HCT116 (cell line): Measurements from ENCODE around the gene NAB2. TPM values are rescaled to one million over a fixed set of nuclear protein-coding genes. Genes with fewer than 3 reads are reported as not detected.

Source experiments
- ATAC-seq: fragments of 200-7000 bp; cut with Tn5 transposase; 2 replicates; pipeline ENCODE4 v1.9.1; 2020; ENCODE audit warnings: mild to moderate bottlenecking, moderate library complexity
- BruUV-seq: library from RNA; stranded (reverse); fragments of 400-500 nt; replicated peaks from 2 replicates; lab custom pipeline; 2021; lab: Mats Ljungman, UMichigan
- CTCF ChIA-PET: fragments of 300-600 bp; sonication (Branson Sonifier 250); formaldehyde crosslinking; loops from one replicate; lab custom pipeline; 2021; ENCODE audit warnings: antibody characterized with exemption; lab: Charles Lee
- POLR2A ChIA-PET: fragments of 300-600, 350-600 bp; sonication (Branson Sonifier 250); formaldehyde crosslinking; loops from one replicate; lab custom pipeline; 2021; ENCODE audit warnings: antibody characterized with exemption; lab: Charles Lee
- RAD21 ChIA-PET, 2 experiments: fragments of 300-600 bp; sonication (Branson Sonifier 250); formaldehyde crosslinking; loops; one replicate each; lab custom pipeline; 2023; ENCODE audit warnings: low total read pairs in 2 of 2; ENCODE audit not compliant: uncharacterized antibody in 2 of 2, unreplicated experiment in 2 of 2, low non-redundant PET in 1 of 2; lab: Charles Lee
- DNase-seq: peaks from one replicate; pipeline ENCODE4 v3.0.0-alpha.2; 2010; ENCODE audit warnings: low read depth, low spot score
- H2AFZ ChIP-seq: fragments of 200-600 bp; shearing (Covaris generic), sonication (generic); 2 replicates; pipeline ENCODE4 v1.6.1; 2017; ENCODE audit warnings: low read depth, mixed run types, mixed read lengths, antibody characterized with exemption, low read length; ENCODE audit not compliant: poor library complexity, severe bottlenecking
- H3K27ac ChIP-seq: 2 replicates; pipeline ENCODE4 v1.5.1; 2012; ENCODE audit warnings: low read depth, low read length
- H3K27me3 ChIP-seq: fragments of 200-600 bp; sonication (generic); 2 replicates; pipeline ENCODE4 v1.6.1; 2016; ENCODE audit warnings: mixed run types, low read length, mixed read lengths; ENCODE audit not compliant: insufficient read depth
- H3K36me3 ChIP-seq, 2 experiments: fragments of 200-500 bp in 1 of 2; fragments of 200-600 bp in 1 of 2; sonication (Bioruptor generic) in 1 of 2; sonication (generic) in 1 of 2; 2 replicates each; pipeline versions ENCODE4 v1.5.1 to v1.6.1; 2014 to 2016; ENCODE audit warnings: low read length in 2 of 2, inconsistent platforms in 1 of 2, mixed read lengths in 1 of 2, mixed run types in 1 of 2; ENCODE audit not compliant: insufficient read depth in 2 of 2, control insufficient read depth in 1 of 2
- H3K4me1 ChIP-seq, 2 experiments: fragments of 200-600 bp in 1 of 2; sonication (generic) in 1 of 2; 2 replicates each; pipeline versions ENCODE4 v1.5.1 to v1.6.1; 2012 to 2017; ENCODE audit warnings: low read length in 2 of 2, inconsistent platforms in 1 of 2, mild to moderate bottlenecking in 1 of 2, mixed read lengths in 1 of 2, mixed run types in 1 of 2, moderate library complexity in 1 of 2; ENCODE audit not compliant: insufficient read depth in 2 of 2, control insufficient read depth in 1 of 2
- H3K4me2 ChIP-seq: fragments of 200-600 bp; sonication (generic); 2 replicates; pipeline ENCODE4 v1.6.1; 2017; ENCODE audit warnings: mixed run types, low read length, mixed read lengths
- H3K4me3 ChIP-seq, 2 experiments: fragments of 200-600 bp in 1 of 2; sonication (generic) in 1 of 2; replicated peaks in 1 of 2; 2 replicates each; pipeline ENCODE4 v1.5.1; 2011 to 2016; ENCODE audit warnings: low read length in 2 of 2, control low read depth in 1 of 2, low read depth in 1 of 2, mild to moderate bottlenecking in 1 of 2, mixed read lengths in 1 of 2, mixed run types in 1 of 2
- H3K79me2 ChIP-seq: fragments of 200-600 bp; sonication (generic); 2 replicates; pipeline ENCODE4 v1.6.1; 2017; ENCODE audit warnings: mild to moderate bottlenecking, mixed run types, low read length, moderate library complexity, mixed read lengths; ENCODE audit not compliant: insufficient read depth
- H3K9ac ChIP-seq: fragments of 200-600 bp; sonication (generic); 2 replicates; pipeline ENCODE4 v1.6.1; 2016; ENCODE audit warnings: low read length, mixed read lengths
- H3K9me2 ChIP-seq: fragments of 200-600 bp; sonication (generic), shearing (Covaris generic); 2 replicates; pipeline ENCODE4 v1.6.1; 2017; ENCODE audit warnings: mixed run types, mild to moderate bottlenecking, moderate library complexity; ENCODE audit not compliant: insufficient read depth
- H3K9me3 ChIP-seq, 2 experiments: fragments of 200-500 bp in 1 of 2; fragments of 200-600 bp in 1 of 2; sonication (Bioruptor generic) in 1 of 2; sonication (generic) in 1 of 2; 2 replicates each; pipeline ENCODE4 v1.6.1; 2014 to 2017; ENCODE audit warnings: low read length in 2 of 2, mixed read lengths in 2 of 2, inconsistent platforms in 1 of 2, low read depth in 1 of 2, mild to moderate bottlenecking in 1 of 2, mixed run types in 1 of 2, moderate library complexity in 1 of 2; ENCODE audit not compliant: control insufficient read depth in 1 of 2, insufficient read depth in 1 of 2
- H4K20me1 ChIP-seq: fragments of 200-600 bp; sonication (generic), shearing (Covaris generic); 2 replicates; pipeline ENCODE4 v1.6.1; 2017; ENCODE audit warnings: mixed run types, mild to moderate bottlenecking, moderate library complexity; ENCODE audit not compliant: insufficient read depth
- ATF3 ChIP-seq: IDR thresholded peaks from 2 replicates; pipeline ENCODE4 v1.6.1; 2012
- CBX3 ChIP-seq: IDR thresholded peaks from 2 replicates; pipeline ENCODE4 v1.6.1; 2012; ENCODE audit warnings: low read depth
- CEBPB ChIP-seq: IDR thresholded peaks from 2 replicates; pipeline ENCODE4 v1.6.1; 2012; ENCODE audit warnings: low read depth
- CTCF ChIP-seq, 3 experiments: fragments of 200-600 bp in 1 of 3; sonication (generic) in 1 of 3; IDR thresholded peaks in 2 of 3; conservative IDR thresholded peaks in 1 of 3; 2 replicates each; pipeline ENCODE4 v1.5.1; 2012 to 2017; ENCODE audit warnings: low read depth in 2 of 3, low read length in 2 of 3, antibody characterized with exemption in 1 of 3, borderline replicate concordance in 1 of 3, control low read depth in 1 of 3, mild to moderate bottlenecking in 1 of 3, mixed read lengths in 1 of 3, mixed run types in 1 of 3, moderate library complexity in 1 of 3; ENCODE audit not compliant: insufficient read depth in 1 of 3
- EGR1 ChIP-seq: IDR thresholded peaks from 2 replicates; pipeline ENCODE4 v1.6.1; 2012; ENCODE audit warnings: low read depth
- POLR2AphosphoS5 ChIP-seq: IDR thresholded peaks from 2 replicates; pipeline ENCODE4 v1.6.1; 2011; ENCODE audit warnings: mild to moderate bottlenecking, low read depth, low read length, moderate library complexity
- RAD21 ChIP-seq: IDR thresholded peaks from 2 replicates; pipeline ENCODE4 v1.6.1; 2012; ENCODE audit warnings: low read depth, mild to moderate bottlenecking
- REST ChIP-seq: IDR thresholded peaks from 2 replicates; pipeline ENCODE4 v1.6.1; 2012; ENCODE audit warnings: low read depth
- SIN3A ChIP-seq: IDR thresholded peaks from 2 replicates; pipeline ENCODE4 v1.6.1; 2012; ENCODE audit warnings: low read depth
- SRF ChIP-seq: IDR thresholded peaks from 2 replicates; pipeline ENCODE4 v1.6.1; 2012; ENCODE audit warnings: low read depth
- TCF7L2 ChIP-seq: IDR thresholded peaks from 2 replicates; pipeline ENCODE4 v1.7.0; 2011; ENCODE audit warnings: borderline replicate concordance, inconsistent platforms; ENCODE audit not compliant: insufficient read depth, insufficient read length; ENCODE audit errors: extremely low read depth
- YY1 ChIP-seq: IDR thresholded peaks from 2 replicates; pipeline ENCODE4 v1.6.1; 2011; ENCODE audit warnings: low read length, low read depth, moderate library complexity, mild to moderate bottlenecking; ENCODE audit not compliant: insufficient replicate concordance; ENCODE audit errors: extremely low read depth
- ZFX ChIP-seq: fragments of 450-650 bp; IDR thresholded peaks from 2 replicates; pipeline ENCODE4 v1.6.1; 2017
- ZNF274 ChIP-seq: fragments of 200-500 bp; sonication (Bioruptor generic); IDR thresholded peaks from 2 replicates; pipeline ENCODE4 v1.6.1; 2014; ENCODE audit warnings: mild to moderate bottlenecking, low read depth, low read length, inconsistent platforms
- intact Hi-C: fragments of 100-400 bp; cut with micrococcal nuclease; formaldehyde crosslinking; loops from 2 replicates; pipeline ENCODE4 v1.10.0; 2022
- total RNA-seq: library from RNA; stranded (reverse); gene quantifications from one replicate; pipeline ENCODE4 v1.2.1, GENCODE V29; 2021; ENCODE audit not compliant: unreplicated experiment

NAB2 gene
- total RNA-seq, 1 experiment from 2014 or later, result 77.1 TPM

GRCh38 chr12:57069523-57069922 lies 19.4 kb upstream of the NAB2 start:
- ChIA-PET POLR2A (interaction anchor here (0.6 to 4.4 kb wide), 6 partner anchors 9 to 59 kb away, joined by 3 to 55 read pairs (median 3); partner anchors contain the start of genes LRP1 and STAT6), RAD21 (interaction anchor here (0.9 to 4.0 kb wide), 8 partner anchors 10 to 114 kb away, joined by 3 to 60 read pairs (median 5); partner anchors contain the start of genes STAT6 (in 2 of the 2), LRP1 (in 1 of the 2) and NEMP1 (in 1 of the 2)), CTCF (interaction anchor here (0.6 to 4.2 kb wide), 23 partner anchors 9 to 389 kb away, joined by 3 to 181 read pairs (median 3); partner anchors contain the start of genes LRP1, NAB2, NEMP1 and STAT6)
- H3K9ac ChIP-seq, result no peak overlapping the region
- ATAC-seq, result peak; percentile 97
- H3K36me3 ChIP-seq, result peaks cover 11 to 29% of the 10 kb centered on the region in 2 experiments; a peak in 3 of 4 replicates
- peak; percentile 72 for DNase-seq
- no peak overlapping the region for H2AFZ ChIP-seq
- no peak overlapping the region for H3K4me2 ChIP-seq
- intact Hi-C loops, result loop anchor here (1.0 to 10.0 kb wide), 4 partner anchors 24 to 225 kb away; no protein-coding TSS in a partner anchor
- no TSS peak for BruUV-seq
- no peak overlapping the region for H3K27ac ChIP-seq
- peaks cover 18% of the 10 kb centered on the region for H3K79me2 ChIP-seq
- no peaks in the 10 kb centered on the region for H3K9me3 ChIP-seq
- H3K9me2 ChIP-seq, result no peaks in the 10 kb centered on the region
- TF ChIP-seq POLR2AphosphoS5 (no peak), RAD21 (peak; percentile 96), CTCF (IDR thresholded peaks at IDR 0.05 in 2 of 3, conservative IDR thresholded peaks at IDR 0.05 in 1 of 3; ENCODE audit: borderline replicate concordance in 1 of 3, insufficient read depth in 1 of 3, low read depth in 2 of 3, low read length in 2 of 3) (peak; percentile 85 to 87 (median 86))
- H3K4me3 ChIP-seq, result no peak overlapping the region
- no peaks in the 10 kb centered on the region for H3K27me3 ChIP-seq
- 0 out of 4 replicates have a peak, but pooled peaks cover 0 to 3% of the 10 kb centered on the region in 2 experiments for H3K4me1 ChIP-seq
- no peaks in the 10 kb centered on the region; the same call in none of the 2 replicates for H4K20me1 ChIP-seq

GRCh38 chr12:57072661-57073060 lies 16.3 kb upstream of the NAB2 start:
- POLR2A ChIA-PET, result no interaction called here
- TF ChIP-seq SIN3A, result no peak
- no peak for TF ChIP-seq EGR1
- no peak for TF ChIP-seq YY1
- TF ChIP-seq CEBPB, result no peak
- TF ChIP-seq ATF3, result no peak
- TF ChIP-seq TCF7L2, result no peak
- no peak for TF ChIP-seq SRF
- TF ChIP-seq CBX3, result no peak
- no peak for TF ChIP-seq ZFX
- TF ChIP-seq ZNF274, result no peak
- no peak for TF ChIP-seq REST

More at GRCh38 chr12:57072661-57073060, 16.3 kb upstream of the NAB2 start:
- no peak overlapping the region for H2AFZ ChIP-seq
- RAD21 ChIA-PET, result no interaction called here
- no peak overlapping the region for H3K4me2 ChIP-seq
- H3K27me3 ChIP-seq, result no peaks in the 10 kb centered on the region
- H3K9me2 ChIP-seq, result no peaks in the 10 kb centered on the region
- intact Hi-C loops, result no loop called here
- H3K4me3 ChIP-seq, result no peak overlapping the region
- no peak overlapping the region for H3K9ac ChIP-seq
- no TSS peak for BruUV-seq
- H3K9me3 ChIP-seq, result no peaks in the 10 kb centered on the region
- CTCF ChIA-PET, result interaction anchor here (2.7 kb wide), 1 partner anchor 39 kb away, joined by 17 read pairs; the partner anchor contains the start of gene STAT6
- peaks cover 11 to 25% of the 10 kb centered on the region in 2 experiments; a peak in 3 of 4 replicates for H3K36me3 ChIP-seq
- DNase-seq (no peak), ATAC-seq (no peak)
- peaks cover 37% of the 10 kb centered on the region for H3K79me2 ChIP-seq
- H4K20me1 ChIP-seq, result no peaks in the 10 kb centered on the region; the same call in 1 of the 2 replicates
- no peak overlapping the region for H3K27ac ChIP-seq
- H3K4me1 ChIP-seq, result peaks cover 0 to 8% of the 10 kb centered on the region in 2 experiments; a peak in 2 of 4 replicates
